Upper lobe of left lung (tissue), 4 donors: ENCODE results near the gene THBS1.

Experiments
- EP300 ChIP-seq, 4 donors: sonication (generic); formaldehyde crosslinking; IDR thresholded peaks; one replicate each; pipeline ENCODE4 v1.5.1; 2017; ENCODE audit warnings: antibody characterized with exemption in 4 of 4, control low read depth in 2 of 4
- POLR2A ChIP-seq, 4 donors: fragments of 450-650 bp; IDR thresholded peaks; one replicate each; pipeline ENCODE4 v1.5.1; 2016 to 2017; ENCODE audit warnings: antibody characterized with exemption in 4 of 4, mild to moderate bottlenecking in 2 of 4
- POLR2AphosphoS5 ChIP-seq, 2 donors: sonication (generic); formaldehyde crosslinking; IDR thresholded peaks; one replicate each; pipeline ENCODE4 v1.5.1; 2017; ENCODE audit warnings: antibody characterized with exemption in 2 of 2
- TF ChIP-seq, protein P1 (sequence below), 6 experiments: fragments of 450-650 bp in 4 of 6; fragments of 200-600 bp in 2 of 6; sonication (generic) in 2 of 6; IDR thresholded peaks; one replicate each; pipeline ENCODE4 v1.5.1; 2016 to 2019; ENCODE audit warnings: antibody characterized with exemption in 6 of 6

DNA sequence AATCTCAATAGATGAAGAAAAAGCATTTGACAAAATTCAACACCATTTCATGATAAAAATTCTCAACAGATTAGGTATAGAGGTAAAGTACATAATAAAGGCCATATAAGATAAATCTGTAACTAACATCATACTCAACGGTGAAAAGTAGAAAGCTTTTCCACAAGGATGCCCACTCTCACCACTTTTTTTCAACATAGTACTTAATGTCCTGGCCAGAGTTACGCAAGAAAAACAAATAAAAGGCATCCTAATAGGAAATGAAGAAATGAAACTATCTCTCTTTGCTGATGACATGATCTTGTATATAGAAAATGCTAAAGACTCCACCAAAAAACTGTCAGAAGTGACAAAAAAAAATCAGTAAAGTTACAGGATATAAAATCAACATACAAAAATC, 33.0 kb downstream of the THBS1 start:
- TF ChIP-seq EP300 (IDR thresholded peaks at IDR 0.05) (no peak), POLR2A (IDR thresholded peaks at IDR 0.05) (no peak), POLR2AphosphoS5 (IDR thresholded peaks at IDR 0.05) (no peak)
- TF ChIP-seq, protein P1, sequence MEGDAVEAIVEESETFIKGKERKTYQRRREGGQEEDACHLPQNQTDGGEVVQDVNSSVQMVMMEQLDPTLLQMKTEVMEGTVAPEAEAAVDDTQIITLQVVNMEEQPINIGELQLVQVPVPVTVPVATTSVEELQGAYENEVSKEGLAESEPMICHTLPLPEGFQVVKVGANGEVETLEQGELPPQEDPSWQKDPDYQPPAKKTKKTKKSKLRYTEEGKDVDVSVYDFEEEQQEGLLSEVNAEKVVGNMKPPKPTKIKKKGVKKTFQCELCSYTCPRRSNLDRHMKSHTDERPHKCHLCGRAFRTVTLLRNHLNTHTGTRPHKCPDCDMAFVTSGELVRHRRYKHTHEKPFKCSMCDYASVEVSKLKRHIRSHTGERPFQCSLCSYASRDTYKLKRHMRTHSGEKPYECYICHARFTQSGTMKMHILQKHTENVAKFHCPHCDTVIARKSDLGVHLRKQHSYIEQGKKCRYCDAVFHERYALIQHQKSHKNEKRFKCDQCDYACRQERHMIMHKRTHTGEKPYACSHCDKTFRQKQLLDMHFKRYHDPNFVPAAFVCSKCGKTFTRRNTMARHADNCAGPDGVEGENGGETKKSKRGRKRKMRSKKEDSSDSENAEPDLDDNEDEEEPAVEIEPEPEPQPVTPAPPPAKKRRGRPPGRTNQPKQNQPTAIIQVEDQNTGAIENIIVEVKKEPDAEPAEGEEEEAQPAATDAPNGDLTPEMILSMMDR (IDR thresholded peaks at IDR 0.05) = no peak
